Measurements from ENCODE around the gene PRKN.
"Not testable (repeated sequence)": the region's sequence is repeated elsewhere in the genome, so short reads cannot be mapped to it uniquely, and the experiment has no call there.

The PRKN gene

DNA sequence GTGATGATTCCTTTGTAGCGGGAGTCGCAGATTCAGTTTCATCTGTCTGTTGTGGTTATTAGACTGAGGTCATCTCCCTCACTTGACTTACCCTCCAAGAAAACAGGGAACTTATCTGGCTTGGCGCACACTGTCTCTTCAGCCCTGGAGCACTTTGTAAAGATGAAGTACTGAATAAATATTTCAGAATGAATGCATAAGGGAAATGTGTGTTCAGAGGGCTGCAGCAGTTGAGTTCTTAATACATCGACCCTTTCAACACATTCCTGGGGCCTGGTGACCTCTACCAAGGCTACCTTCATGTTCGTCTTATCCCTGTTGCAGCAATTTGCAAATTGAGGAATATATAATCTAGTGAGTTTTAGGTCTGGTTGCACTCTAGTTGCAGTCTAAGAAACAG lies 801.2 kb downstream of the PRKN start:
- no peak for DNase-seq

DNA sequence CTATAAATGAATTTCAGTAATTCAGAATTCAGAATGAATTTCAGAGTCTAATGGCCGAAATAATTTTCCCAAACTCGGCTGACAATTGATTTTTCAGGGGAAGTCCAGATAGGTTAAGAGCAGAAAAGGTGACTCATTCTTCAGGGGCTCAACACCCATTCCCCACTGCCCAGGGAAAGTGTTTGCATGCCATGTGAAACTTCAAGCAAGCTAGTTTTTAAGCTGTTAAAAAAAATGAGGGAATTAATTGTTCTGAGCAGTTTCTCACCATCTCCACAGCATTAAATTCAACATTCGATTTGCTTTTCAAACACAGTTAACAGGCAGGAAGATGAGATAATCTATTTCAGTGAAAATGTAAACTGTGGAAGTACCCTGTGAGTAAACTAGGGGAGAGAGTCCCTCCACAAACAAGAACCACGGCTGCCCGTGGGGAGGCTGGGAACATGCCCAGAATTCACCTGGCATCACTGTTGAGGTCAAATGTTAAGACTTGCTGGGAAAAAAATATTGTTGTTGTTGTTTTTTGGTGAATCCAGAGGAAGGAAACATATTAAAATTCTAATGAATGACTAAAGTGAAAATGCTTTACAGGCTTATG lies 803.0 kb downstream of the PRKN start:
- DNase-seq: no peak

DNA sequence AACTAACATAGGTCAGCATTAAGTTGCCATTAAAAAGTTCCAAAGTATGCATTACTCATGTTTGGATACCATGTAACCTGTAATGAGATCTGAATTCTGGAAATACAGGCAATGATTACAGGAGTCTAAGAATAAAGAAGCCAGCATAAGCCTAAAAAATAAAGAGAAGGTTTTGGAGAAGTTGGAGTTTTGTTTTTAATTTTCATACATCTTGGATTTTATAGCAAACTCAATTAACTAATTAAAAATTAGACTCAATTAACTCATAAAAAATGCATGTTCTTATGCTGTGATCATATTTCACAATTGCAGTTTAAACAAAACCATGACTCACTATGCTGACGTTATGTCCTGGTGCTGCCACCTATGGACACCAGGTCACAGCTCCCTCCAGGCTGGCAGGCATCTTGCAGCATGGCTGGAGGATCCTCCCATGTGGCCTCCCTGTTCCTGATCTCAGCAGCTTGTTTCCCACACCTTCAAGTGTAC lies 804.9 kb downstream of the PRKN start:
- no peak for DNase-seq

DNA sequence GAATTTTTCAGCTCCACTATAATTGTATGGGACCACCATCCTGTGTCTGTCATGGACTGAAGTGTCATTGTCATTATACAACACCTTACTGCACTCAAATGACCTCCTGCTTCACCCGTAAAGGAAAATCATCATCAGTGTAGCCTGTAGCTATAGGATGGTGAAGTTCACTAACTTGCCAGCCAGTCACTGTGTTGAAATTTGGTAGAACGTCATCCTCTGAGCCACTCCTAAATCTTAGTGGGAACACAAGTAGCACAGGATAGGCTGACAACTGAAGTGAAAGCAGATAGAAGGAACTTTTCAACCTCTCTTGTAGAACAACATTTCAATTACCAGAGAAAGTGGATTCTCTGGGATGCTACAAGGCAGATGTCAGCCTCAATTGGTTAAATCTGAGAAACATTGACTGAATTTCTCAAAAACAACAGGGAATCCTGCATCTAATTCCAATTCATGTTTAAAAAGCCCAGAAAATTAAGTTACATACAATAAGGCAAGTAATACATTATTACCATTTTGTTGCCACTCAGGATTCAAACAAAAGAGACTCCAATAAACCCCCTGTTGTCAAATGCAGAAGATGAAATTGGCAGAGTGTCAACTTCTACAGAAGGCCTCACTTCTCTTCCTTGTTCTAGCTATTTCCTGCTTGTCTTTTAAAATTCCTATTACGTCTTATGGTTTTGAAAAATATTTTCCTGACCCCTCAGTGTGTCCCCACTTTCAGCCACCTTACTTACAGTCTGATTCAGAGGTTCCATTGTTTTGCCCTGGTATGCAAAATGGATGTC lies 805.8 kb downstream of the PRKN start:
- no peak for DNase-seq

DNA sequence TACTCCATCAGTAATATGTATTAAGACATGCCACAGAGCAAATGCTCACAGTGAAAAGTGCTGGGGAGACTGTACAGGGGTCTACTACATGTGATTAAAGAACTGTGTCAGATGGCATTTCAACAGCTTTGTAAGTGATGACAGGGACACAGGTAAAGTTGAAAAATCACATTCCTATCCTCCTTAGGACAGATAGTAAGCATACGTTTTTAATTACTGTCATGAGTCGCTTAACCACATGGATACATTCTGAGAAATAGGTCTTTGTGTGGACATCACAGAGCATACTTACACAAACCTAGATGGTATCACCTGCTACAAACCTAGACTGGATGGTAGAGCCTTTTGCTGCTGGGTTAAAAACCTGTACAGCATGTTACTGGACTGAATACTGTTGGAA lies 807.9 kb downstream of the PRKN start:
- DNase-seq: no peak

DNA sequence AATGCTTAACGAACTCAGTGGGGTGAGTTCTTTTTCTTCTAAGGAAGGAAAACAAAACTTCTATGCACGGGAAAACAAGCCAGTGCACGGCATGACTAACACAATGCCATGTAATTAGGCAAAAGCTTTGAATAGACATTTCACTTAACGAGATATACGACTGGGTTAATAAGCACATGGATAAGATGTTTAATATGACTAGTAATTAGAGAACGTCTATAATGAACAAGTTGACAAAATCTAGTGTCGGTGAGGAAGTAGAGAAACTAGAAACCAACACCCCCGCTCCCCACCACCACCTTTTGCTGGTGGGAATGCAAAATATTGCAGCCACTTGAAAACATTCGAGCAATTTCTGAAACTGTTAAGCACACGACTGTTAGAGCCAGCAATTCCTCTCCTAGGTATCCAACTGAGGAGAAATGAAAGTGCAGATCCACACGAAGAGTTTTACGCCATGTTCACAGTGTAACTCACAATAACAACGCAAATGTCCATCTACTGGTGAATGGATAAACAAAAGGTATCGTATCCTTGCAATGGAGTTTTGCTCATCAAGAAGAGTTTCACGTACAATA lies 808.8 kb downstream of the PRKN start:
- no peak for DNase-seq

DNA sequence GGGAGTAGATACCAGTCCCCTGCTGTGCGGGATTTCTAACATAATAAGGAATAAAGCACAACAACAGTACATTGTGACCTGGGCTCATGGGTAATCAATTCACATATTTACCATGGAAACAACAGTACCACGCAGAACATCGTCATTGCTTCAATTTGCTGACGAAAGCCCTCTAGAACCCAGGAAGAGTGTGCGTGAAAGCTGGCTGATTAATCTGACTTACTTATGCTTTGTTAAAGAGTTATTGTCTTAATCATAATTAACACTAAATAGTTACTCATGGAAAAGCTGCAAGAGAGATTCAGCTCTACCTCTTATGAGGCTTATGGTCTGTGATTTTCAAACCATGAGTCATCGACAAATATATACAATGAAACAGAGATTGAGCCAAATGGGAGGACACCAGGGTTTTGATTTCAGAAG lies 809.4 kb downstream of the PRKN start:
- DNase-seq: no peak

DNA sequence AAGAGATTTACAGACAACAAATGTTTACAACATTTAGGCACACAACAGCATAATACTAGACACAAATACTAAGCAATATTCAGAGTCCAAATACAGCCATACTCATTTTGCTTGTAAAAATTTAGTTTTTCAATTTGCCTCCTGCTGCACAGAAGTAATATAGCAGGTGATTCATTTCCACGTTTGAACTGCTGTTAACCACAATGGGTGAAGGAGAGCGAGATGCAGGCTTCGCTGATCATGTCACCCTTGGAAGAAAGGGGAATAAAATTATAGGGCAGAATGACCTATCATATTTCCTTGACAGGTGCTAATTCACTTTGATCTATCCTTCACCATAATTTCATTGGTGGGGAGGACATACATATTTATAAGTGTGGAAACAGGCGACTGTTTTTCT lies 809.9 kb downstream of the PRKN start:
- no peak for DNase-seq

DNA sequence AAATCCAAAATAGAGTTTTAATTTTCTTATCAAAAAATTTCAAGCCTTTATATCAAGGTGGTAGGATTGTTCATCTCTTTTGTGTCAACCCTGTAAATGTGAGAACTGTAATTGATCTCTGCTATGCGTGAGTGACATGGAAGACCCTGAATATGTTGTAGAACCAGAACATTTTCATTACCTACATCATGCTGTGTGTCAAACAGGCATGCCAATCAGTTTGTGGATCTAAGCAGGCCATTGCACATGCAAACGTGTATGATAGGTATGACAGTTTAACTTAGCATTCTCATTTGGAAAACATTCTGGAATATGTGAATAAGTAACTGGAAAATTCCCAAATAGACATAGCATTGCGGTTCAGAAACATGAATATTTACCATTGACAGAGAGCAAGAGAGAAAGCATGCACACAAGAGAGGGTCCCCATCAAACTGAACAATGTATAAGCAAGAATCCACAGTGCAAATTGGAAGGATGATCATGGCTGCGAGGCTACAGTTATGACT lies 812.1 kb downstream of the PRKN start:
- no peak for DNase-seq

DNA sequence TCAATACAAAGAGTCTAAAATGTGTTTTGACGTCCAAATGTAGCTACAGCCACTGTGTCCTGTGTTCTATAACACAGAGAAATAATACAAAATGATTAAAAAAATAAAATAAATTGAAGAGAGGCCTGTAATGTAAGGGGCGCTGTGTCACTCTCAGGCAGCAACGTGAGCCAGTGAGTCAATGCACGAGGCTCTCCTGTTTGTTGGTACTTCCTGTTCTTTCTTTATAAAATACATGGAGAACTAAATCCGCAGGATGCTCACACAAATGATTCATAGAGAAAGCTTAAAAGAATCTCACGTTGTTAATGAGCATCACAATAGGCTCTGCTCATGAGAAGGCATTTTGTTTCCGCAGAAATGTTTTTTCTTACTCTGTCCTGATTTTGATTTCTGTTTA lies 818.7 kb downstream of the PRKN start:
- DNase-seq: no peak

DNA sequence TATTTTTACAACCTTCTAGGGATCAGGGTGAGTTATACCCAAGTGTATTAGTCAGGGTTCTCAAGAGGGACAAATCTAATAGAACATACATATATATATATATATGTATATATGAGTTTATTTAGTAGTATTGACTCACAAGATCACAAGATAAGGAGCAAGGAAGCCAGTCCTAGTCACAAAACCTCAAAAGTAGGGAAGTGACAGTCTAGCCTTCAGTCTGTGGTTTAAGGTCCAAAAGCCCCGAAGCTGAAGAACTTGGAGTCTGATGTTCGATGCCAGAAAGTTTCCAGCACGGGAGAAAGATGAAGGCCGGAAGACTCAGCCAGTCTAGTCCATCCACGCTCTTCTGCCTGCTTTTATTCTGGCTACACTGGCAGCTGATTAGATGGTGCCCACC lies 821.0 kb downstream of the PRKN start:
- DNase-seq: no peak

DNA sequence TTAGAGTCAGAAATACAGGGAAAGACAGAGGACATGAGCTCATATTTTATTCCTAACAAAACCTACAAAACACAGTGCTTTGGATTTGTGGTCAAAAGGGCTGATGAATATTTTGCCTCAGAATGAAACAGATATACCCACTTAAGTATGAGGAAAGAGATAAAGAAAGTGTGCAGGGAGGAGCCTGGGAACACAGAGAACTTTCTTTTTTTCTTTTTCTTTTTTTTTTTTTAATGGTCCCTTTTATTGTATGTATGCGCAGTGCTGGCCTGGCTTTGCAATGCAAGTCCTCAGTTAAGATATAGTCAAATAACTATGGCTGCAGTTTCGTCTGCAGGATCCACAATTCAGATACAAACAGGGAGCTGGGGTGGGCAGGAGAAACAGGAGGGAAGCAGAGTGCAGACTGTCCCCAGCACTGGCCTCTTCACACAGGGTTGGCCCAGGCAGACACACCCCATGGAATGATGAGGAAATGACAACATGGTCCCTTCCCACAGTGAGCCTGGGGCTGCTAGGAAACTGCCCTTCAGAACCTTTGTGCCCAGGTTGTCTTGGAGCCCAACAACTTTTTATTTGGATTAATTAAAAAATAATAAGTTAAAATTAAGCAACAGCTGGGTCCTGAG lies 823.9 kb downstream of the PRKN start:
- DNase-seq: no peak

DNA sequence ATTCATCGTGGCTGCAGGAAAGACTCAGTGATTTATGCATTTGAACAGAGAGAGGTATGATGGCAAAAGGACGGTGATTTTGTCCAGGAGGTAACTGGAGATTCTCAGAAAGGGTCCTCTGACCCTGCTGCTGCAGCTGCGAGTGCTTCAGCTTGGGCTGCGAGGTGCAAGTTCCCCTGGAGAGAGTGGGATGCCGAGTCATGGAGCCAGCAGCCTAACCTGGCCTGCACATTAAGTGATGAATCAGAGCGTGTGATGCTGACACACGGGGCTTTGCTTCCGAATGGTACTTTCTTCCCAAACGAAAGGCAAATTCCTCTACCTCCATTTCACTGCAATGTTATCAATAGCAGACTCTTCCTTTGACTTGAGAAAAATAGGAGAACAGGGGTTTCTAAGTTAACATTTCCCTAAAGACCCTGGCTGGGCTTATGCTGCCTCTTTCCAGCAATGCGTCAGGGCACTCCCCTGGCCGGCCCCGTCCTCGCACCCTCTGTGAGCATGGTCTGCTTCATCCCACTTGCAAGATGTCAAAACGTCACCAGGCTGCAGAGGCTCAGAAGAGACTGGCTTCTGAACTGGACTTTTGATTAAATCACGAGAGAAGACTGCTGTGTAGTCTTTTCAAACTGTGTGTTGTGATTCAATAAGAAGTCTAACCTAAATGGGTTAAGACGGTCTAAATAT lies 825.7 kb downstream of the PRKN start:
- no peak for DNase-seq

DNA sequence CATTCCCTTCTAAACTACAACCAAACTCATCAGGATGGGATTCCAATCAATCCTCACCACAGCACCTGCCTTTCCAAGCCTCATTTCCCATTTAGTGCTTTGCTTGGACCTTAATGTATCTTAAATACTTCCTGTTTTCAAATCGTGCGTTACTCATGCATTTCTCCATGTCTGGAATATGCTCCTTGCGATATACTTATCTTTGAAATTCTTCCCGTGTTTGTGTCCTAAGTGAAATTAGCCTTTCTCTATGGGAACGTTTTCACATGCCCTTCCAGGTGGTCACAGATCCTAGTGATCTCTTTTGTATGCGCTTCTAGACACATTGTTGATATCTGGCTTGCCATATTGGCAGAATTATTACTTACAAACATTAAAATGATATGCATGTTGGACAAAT lies 833.1 kb downstream of the PRKN start:
- no peak for DNase-seq

DNA sequence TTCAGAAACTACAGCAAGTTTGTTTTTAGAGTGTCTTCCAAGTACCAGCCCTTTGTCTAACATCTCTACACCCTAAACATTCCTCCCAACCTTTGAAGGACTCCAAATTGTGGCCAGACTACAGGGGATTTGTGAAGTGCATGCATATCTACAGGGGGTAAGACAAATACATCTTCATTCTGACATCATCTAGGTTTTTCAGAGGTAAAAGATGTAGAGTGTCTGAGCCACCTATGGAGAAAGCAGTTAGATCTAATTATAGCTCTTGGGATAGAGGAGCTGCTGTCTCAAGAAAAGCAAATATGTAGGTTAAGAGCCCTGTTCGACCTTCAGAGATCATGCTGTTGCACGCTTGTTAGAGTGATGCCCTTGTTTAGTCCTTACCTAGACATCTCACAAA lies 836.0 kb downstream of the PRKN start:
- DNase-seq: no peak

DNA sequence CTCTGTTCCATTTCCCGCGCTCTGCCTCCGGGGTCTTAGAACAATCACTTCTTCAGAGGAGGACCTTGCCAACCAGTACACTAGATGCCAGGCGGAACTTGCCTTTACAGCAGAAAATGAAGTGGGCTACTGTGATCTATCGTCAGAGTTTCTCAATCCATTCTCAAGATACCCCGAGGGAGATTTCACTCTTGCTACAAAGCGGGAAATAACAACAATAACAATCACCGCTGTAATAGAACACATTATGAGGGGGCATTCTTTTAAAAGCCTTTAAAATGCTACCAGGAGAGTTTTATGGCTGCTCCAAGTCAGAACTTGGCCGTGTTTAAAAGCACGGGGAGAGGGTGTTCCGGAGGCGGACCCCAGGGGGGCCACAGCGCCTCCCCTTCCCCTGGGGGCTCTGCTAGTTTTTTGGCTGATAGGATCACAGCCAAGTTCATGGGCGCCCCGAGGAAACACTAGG lies 836.7 kb downstream of the PRKN start:
- DNase-seq: no peak

DNA sequence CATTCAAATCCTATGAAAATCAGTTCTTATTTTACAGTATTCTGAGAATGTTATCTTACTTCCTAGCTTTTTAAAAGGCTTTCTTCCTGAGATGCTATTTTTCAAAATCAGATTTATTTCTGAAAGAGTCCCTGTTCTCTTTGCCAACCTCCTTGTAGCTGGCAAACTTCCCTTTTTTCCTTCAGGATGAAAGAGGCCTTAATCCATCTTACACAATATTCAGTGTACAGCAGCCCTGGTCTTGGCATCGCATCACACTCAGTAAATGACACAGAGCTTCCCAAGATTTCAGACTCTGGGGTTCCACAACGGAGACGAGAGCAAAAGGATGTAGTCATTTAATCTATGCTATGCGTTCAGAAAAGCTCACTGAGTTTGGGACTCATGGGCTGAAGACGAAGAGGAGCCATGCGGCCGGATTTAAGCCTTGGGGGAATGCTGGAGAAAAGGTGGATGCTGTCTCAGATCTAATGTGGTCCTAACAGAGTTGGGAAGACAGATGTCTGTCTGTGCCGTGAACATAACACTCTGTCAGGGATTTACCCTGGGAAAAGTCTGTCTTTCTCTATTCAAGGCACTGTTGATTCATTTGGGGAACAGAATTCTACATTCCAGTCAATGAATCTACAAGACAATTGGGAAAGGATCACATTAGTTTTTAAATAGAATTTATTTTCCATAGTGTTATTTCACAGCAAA lies 837.3 kb downstream of the PRKN start:
- DNase-seq: no peak

DNA sequence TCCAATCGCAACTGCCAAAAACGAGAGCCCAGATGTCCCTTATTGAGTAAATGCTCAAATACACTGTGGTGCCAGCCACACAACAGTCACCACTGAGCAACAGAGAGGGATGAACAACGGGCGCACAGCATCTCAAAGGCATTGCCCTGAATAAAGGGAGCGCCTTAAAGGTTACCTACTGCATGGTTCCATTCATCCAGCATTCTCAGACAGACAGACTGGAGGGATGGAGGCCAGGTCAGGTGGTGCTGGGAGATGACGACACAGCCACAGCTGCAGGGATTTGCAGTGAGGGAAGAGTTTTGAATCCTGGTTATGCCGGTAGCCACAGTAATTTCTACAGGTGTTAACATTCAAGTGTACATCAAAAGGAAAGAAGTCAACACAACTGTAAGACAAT lies 838.2 kb downstream of the PRKN start:
- DNase-seq: no peak

DNA sequence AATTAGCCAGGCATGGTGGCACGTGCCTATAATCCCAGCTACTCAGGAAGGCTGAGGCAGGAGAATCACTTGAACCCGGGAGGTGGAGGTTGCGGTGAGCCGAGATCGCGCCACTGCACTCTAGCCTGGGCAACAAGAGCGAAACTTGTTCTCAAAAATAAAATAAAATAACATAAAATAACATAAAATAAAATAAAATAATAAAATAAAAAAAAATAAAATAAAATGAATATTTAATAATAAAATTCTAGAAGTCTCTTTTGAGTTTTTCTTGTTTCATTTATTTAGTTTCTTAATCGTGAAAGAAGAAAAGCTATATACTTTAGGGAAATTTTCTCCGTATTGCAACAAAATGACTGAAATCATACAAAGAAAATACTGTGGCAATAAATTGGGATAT lies 841.0 kb downstream of the PRKN start:
- DNase-seq: not testable (repeated sequence)

DNA sequence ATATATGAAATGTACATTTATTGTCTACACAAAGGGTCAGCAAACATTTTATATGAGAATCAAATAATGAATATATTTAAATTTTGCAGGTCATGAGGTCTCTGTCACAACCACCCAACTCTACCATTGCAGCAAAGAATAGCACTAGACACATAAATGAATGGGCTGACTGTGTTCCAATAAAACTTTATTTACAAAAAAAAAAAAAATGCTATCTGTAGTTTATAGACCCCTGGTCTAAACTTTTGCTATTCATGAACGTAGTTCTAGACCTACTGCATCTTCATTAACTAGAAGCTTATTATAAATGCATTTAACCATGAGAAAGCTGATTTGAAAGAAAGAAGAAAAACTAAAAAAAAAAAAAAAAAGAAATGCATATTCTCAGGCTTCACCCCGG lies 842.8 kb downstream of the PRKN start:
- no peak for DNase-seq

DNA sequence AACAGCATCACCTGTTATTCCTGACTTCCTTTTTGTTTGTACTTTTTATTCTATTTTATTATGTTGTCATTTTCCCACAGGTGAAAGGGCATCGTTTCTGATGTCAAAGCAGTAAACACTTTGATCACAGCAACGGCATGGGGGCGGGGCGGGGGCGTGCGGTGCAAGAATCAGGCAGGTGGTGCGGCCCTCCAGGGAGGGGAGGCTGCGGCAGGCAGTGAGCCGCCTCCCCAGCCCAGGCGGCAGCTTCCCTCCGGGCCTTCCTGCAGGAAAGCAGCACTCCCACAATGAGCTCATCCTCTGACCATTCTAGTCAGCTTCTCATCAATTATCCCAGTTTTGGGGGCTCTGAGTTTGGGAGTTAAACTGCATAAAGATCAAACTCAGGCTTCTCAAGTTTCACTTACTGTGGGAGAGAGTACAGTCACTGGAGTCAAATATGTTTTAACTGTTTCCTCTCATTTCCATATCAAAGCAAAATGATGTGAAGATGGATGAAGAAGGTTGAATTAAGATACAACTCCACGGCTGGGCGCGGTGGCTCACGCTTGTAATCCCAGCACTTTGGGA lies 845.3 kb downstream of the PRKN start:
- no peak for DNase-seq

DNA sequence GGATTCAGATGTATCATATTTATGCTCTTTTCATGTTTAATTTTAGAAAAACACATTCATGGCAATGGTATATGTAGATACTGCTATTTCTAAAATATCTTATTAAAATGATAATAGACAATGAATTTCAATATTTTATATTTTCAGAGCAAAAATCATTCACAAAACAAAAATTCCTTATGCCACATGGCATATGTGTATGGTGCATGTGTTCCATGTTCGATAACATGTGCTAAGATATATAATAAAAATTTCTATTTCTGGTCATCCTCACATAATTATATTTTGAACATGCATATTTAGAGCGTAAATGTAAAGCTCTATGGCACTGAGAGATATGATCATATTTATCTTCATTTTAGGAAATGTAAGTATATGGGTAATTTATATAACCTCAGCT lies 847.5 kb downstream of the PRKN start:
- no peak for DNase-seq

Measured in effector CD4-positive, alpha-beta T cell (primary cell).